ENCODE data around the gene PCBD1. TPM values are rescaled to one million over a fixed set of nuclear protein-coding genes. Genes with fewer than 3 reads are reported as not detected.

The PCBD1 gene
- total RNA-seq (2021): 128 and 164 TPM in 2 replicates
- percentile 68 among the genes with signal in this experiment for Bru-seq, nascent RNA
- percentile 65 among the genes with signal in this experiment for BruChase-seq, experiment 1, labeled RNA remaining after a 2-hour chase
- percentile 81 among the genes with signal in this experiment for BruChase-seq, experiment 2, labeled RNA remaining after a 6-hour chase
- long read RNA-seq, transcript PCBD1-201 (4 exons, 1,006 nt): major isoform, 132 of 169 reads
- long read RNA-seq, partial matches to known transcripts: 13 of 169 reads
- long read RNA-seq, other reads (novel, unspliced or antisense): 20 of 169 reads

GRCh38 chr10:70887804-70888800 is at the start of gene PCBD1:
Gene PCBD1, minus strand, starts transcription at chr10:70888565. Its CDS starts 32 bp downstream, at chr10:70888533.
- DNase-seq: peak; percentile 56 to 82
- H3K27me3 ChIP-seq (ENCODE audit: insufficient read depth, low read depth): no peaks in the 10 kb centered on the region
- H3K4me1 ChIP-seq (replicated peaks; ENCODE audit: insufficient read depth): peaks cover 17% of the 10 kb centered on the region
- H3K4me2 ChIP-seq: peak within 1 kb of the TSS; percentile 87
- peaks cover 18% of the 10 kb centered on the region for H3K36me3 ChIP-seq (ENCODE audit: low read depth)
- H3F3A ChIP-seq (ENCODE audit: insufficient read depth, low read depth): peaks cover 22% of the 10 kb centered on the region; the same call in 1 of the 2 replicates
- no peaks in the 10 kb centered on the region for H3K9me2 ChIP-seq (ENCODE audit: insufficient read depth)
- TF ChIP-seq CTCF (conservative IDR thresholded peaks at IDR 0.05) (no peak), EZH2 (IDR thresholded peaks at IDR 0.05; ENCODE audit: low read depth) (no peak)
- POLR2A ChIA-PET (ENCODE audit: unreplicated experiment): interaction anchor here (0.5 to 0.6 kb wide), 2 partner anchors 31 to 1339 kb away, joined by 7 to 8 read pairs; no protein-coding TSS in a partner anchor
- H3K9me3 ChIP-seq (ENCODE audit: insufficient read depth, low read depth): no peaks in the 10 kb centered on the region
- H3K79me2 ChIP-seq (ENCODE audit: low read depth): peaks cover 23% of the 10 kb centered on the region; the same call in 1 of the 2 replicates
- intact Hi-C loops (cut with micrococcal nuclease; ENCODE audit: unreplicated experiment): loop anchor here (10.0 kb wide), 1 partner anchor 663 kb away; no protein-coding TSS in a partner anchor
- BruUV-seq (replicated peaks): no TSS peak
- H4K20me1 ChIP-seq (ENCODE audit: insufficient read depth): no peaks in the 10 kb centered on the region
- CTCF ChIA-PET: interaction anchor here (0.6 to 1.0 kb wide), 3 partner anchors 76 to 398 kb away, joined by 3 to 5 read pairs (median 3); no protein-coding TSS in a partner anchor
- peak within 1 kb of the TSS; percentile 90 for H3K4me3 ChIP-seq
- peak within 1 kb of the TSS; percentile 98 for H2AFZ ChIP-seq
- peak within 1 kb of the TSS; percentile 51; the same call in 1 of the 2 replicates for H3K27ac ChIP-seq

GRCh38 chr10:70937661-70938060 is 49.3 kb upstream of the PCBD1 start:
- no peak overlapping the region for H2AFZ ChIP-seq
- no peak overlapping the region for H3K27ac ChIP-seq
- no peaks in the 10 kb centered on the region for H3K9me3 ChIP-seq (ENCODE audit: insufficient read depth, low read depth)
- no peak overlapping the region for H3K4me2 ChIP-seq
- H3F3A ChIP-seq (ENCODE audit: insufficient read depth, low read depth): no peaks in the 10 kb centered on the region
- POLR2A ChIA-PET (ENCODE audit: unreplicated experiment): no interaction called here
- BruUV-seq (replicated peaks): no TSS peak
- intact Hi-C loops (cut with micrococcal nuclease; ENCODE audit: unreplicated experiment): no loop called here
- no peak for DNase-seq
- H3K9me2 ChIP-seq (ENCODE audit: insufficient read depth): no peaks in the 10 kb centered on the region
- H3K79me2 ChIP-seq (ENCODE audit: low read depth): no peaks in the 10 kb centered on the region
- no peaks in the 10 kb centered on the region for H3K4me1 ChIP-seq (replicated peaks; ENCODE audit: insufficient read depth)
- H3K4me3 ChIP-seq: no peak overlapping the region
- H3K36me3 ChIP-seq (ENCODE audit: low read depth): no peaks in the 10 kb centered on the region
- H3K27me3 ChIP-seq (ENCODE audit: insufficient read depth, low read depth): peaks cover 44% of the 10 kb centered on the region
- CTCF ChIA-PET: no interaction called here
- TF ChIP-seq CTCF (conservative IDR thresholded peaks at IDR 0.05) (no peak), EZH2 (IDR thresholded peaks at IDR 0.05; ENCODE audit: low read depth) (no peak)
- no peaks in the 10 kb centered on the region for H4K20me1 ChIP-seq (ENCODE audit: insufficient read depth)

GRCh38 chr10:70936111-70936510 is 47.7 kb upstream of the PCBD1 start:
- no peak for DNase-seq
- Histone ChIP-seq H3F3A (ENCODE audit: insufficient read depth, low read depth) (peaks cover 3% of the 10 kb centered on the region; the same call in 1 of the 2 replicates), H3K79me2 (ENCODE audit: low read depth) (no peaks in the 10 kb centered on the region), H2AFZ (no peak overlapping the region), H3K9me3 (ENCODE audit: insufficient read depth, low read depth) (no peaks in the 10 kb centered on the region), H3K36me3 (ENCODE audit: low read depth) (no peaks in the 10 kb centered on the region), H3K4me1 (replicated peaks; ENCODE audit: insufficient read depth) (peaks cover 6% of the 10 kb centered on the region; the same call in 1 of the 2 replicates), H3K4me2 (no peak overlapping the region), H4K20me1 (ENCODE audit: insufficient read depth) (no peaks in the 10 kb centered on the region), H3K27ac (no peak overlapping the region), H3K4me3 (no peak overlapping the region), H3K9me2 (ENCODE audit: insufficient read depth) (no peaks in the 10 kb centered on the region), H3K27me3 (ENCODE audit: insufficient read depth, low read depth) (peaks cover 44% of the 10 kb centered on the region)
- ChIA-PET CTCF (no interaction called here), POLR2A (ENCODE audit: unreplicated experiment) (no interaction called here)
- BruUV-seq (replicated peaks): no TSS peak
- intact Hi-C loops (cut with micrococcal nuclease; ENCODE audit: unreplicated experiment): no loop called here
- TF ChIP-seq EZH2 (IDR thresholded peaks at IDR 0.05; ENCODE audit: low read depth) (no peak), CTCF (conservative IDR thresholded peaks at IDR 0.05) (no peak)
